NCI-H345 treated with DMSO at 0.1 percent for 48 hours (cell line): ENCODE measurements around the gene WNT3A.

Experiments
- DNase-seq: peaks from one replicate; lab custom pipeline; 2025; ENCODE audit not compliant: unreplicated experiment; lab: John Stamatoyannopoulos, UW

The WNT3A gene

DNA sequence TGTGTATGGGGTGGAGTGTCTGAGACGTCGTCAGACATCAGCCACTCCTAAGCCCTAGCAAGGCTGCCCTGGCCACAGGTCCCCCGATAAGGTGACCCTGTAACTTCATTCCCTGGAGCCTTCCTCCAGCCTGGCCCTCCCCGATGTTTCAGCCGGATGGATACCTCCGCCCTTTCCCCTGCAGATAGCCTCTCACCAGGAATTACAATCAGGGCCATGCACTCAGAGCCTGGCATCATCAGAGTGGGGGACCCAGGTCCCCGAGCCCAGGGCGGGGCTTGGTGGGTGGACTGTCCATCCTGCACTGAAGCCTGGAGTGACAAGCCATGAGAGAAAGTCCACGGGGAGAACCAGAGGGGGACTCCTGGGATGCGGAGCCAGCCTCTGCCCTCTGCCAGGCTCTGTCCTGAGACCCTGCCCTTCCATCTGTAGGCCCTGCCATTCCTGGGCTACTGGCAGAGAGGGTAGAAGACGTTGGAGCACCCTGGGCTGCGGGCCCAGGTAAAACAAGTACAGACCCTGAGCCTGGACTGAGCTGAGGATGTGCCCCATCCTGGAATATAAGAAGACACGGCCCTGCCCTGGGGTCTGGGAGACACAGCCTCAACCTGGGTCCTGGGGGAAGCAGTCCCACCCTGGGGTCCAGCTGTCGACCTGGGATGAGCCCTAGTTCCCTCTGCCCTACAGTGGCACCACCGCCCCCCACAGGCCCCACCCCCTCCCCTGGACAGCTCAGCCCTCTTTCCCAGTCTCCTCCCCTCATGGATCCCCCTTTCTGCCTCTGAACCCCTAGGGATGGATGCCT, 58.9 kb downstream of the WNT3A start:
- no peak for DNase-seq

DNA sequence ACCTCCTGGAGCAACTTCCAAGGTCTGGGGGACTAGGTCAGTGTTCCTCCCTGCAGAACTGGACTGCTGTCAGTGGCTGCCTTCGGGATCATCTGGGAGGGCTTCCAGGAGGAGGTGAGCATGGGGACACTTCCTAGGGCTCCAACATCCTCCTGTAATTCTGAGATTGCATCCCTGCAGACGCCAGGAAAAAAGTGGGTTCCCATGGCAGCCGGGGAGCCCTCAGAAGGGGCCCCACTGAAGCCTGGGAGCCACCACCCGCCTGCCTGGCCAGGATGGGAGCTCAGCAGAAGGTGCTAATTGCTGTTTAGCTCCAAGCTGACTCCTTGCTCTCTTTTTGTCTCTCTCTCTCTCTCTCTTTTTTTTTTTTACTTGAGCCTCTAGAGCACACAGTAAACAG, 59.6 kb downstream of the WNT3A start:
- DNase-seq, result no peak

DNA sequence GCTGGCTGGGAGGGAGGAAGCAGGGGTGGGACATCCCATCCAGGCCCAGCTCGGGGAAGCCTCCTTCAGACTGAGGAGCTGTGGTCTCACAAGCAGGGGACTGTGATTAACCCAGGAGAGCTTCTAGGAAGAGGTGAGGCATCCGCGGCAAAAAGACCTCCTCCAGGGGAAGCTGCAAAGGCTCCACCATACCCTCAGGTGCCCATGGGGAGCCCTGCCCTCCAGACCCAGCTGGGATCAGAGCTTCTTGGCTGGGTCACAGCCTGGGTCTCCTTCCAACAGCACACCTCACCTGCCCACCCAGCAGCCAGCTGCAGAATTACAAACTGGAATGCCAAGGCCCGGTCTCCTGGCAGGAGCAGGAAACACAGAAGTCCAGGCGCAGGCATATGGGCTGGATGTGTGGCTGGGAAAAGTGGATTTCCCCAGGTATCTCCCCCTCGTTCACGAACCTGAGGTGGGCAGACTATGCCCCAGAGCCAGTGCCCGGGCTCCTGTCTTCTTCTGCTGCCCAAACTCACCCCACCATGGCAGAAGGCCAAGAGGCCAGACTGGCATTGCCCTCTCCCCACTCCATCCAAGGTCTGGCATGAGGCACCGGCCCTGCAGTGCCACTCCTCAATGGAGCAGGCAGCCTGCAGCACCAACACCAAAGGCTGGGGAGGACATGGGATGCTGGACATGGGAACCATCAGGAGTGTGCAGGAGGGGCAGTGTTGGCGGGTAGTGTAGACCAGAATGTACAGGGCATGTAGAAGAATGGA, 60.3 kb downstream of the WNT3A start:
- DNase-seq, result no peak

DNA sequence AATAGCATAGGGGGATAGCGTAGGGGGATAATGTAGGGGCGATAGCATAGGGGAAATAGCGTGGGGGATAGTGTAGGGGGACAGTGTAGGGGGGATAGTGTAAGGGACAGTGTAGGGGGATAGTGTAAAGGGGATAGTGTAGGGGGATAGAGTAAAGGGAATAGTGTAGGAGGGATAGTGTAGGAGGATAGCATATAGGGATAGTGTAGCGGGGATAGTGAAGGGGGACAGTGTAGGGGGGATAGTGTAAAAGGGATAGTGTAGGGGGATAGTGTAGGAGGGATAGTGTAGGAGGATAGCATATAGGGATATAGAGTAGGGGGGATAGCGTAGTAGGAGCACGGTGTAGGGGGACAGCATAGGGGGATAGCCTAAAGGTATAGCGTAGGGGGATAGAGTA, 61.6 kb downstream of the WNT3A start:
- no peak for DNase-seq

DNA sequence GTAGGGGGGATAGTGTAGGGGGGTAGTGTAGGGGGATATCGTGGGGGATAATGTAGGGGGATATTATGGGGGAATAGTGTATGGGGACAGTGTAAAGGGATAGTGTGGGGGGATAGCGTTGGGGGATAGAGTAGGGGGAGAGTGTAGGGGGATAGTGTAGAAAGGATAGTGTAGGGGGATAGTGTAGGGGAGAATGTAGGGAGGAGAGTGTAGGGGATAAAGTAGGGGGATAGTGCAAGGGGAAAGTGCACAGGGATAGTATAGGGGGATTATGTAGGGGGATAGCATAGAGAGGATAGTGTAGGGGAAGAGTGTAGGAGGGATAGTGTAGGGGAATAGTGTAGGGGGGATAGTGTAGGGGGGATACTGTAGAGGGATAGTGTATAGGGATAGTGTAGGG, 63.4 kb downstream of the WNT3A start:
- no peak for DNase-seq

DNA sequence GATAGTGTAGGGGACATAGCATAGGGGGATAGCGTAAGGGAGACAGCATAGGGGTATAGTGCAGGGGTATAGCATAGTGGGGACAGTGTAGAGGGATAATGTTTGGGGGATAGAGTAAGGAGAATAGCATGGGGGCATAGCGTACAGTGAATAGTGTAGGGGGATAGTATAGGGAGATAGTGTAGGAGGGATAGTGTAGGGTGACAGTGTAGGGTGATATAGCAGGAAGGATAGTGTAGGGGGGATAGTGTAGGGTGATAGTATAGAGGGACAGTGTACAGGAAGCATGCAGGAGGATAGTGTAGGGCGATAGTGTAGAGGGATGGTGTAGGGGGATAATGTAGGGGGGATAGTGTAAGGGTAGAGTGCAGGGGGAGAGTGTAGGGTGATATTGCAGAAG, 64.1 kb downstream of the WNT3A start:
- DNase-seq, result no peak

DNA sequence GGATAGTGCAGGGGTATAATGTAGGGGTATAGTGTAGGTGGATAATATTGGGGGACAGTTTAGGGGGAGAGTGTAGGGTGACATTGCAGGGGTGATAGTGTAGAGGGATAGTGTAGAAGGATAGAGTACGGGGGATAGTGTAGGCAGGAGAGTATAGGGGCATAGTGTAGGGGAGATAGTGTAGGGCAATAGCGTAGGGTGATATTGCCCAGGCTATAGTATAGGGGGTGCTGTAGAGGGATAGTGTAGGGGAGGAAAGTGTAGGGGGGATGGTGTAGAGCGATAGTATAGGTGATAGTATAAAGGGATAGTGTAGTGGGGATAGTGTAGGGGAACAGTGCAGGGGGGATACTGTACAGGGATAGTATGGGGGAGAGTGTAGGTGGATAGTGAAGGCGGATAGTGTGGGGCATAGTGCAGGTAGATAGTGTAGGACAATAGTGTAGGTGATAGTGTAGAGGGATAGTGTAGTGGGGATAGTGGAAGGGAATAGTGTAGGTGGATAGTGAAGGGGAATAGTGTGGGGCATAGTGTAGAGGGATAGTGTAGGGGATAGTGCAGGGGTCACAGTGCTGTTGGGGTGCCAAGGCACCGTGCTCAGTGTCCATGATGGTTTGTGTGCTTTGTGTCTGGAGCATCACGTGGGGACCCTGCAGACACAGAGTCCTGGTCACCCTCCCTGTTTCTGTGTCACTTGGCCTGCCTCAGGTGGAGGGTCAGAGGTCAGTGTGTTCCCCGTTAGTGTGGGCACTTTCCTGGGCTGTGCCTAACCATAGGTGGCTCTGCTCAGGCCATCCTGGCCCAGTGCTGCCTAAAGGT, 65.2 kb downstream of the WNT3A start:
- no peak for DNase-seq

DNA sequence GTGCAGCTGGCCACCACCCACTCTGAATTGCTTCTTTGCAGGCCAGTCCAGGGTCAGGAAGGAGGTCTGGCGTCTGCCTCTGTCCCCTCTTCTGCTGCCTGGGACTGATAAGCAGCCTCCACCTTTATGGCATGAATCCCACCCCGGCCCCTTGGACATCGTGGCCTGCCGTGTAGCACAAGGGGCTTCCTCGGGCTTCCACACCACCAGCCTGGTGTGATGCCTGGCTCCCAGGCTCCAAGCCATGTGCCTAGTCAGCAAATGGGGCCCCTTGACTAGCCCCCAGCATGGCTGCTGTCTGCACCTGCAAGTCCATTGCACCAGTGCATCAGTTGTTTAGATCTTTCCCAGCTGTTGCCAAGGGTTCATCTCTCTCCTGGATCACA, 65.9 kb downstream of the WNT3A start:
- DNase-seq, result no peak

DNA sequence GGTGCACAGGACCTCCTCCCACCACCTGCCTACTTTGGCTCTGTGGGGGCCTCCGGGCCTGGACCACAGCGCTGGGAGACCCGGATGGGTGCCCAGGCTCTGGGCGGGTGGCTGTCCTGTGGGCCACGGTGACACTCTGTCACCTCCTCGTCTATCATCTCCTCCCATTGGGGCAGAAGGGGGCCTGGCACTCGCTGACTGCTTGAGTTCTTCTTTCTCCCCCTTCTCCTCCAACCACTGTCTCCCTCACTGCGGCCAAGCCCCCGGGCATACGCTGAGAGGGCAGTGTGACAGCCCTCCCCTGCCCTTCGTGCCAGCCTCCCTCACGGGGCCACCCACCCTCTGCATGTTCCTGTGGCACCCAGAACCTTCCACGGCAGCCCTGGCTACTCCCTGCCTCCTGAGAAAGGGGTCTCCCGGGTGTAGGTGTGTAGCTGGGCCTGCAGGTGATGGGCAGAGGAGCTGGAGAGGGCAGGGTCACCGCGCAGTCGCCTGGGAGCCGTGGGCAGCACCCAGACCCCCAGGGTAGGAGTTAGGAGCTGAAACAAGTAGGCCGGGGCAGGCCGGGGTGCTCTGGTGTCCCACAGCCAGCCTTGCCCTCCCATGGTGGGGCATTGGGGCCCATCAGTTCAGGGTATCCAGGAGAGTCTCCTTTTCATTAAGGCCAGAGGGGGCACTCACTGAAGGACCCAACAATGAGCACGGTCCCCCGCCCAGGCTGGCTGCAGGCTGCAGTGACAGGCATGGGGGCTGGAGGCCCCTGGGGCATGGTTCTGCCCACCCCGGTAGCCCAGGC, 66.5 kb downstream of the WNT3A start:
- DNase-seq, result no peak

DNA sequence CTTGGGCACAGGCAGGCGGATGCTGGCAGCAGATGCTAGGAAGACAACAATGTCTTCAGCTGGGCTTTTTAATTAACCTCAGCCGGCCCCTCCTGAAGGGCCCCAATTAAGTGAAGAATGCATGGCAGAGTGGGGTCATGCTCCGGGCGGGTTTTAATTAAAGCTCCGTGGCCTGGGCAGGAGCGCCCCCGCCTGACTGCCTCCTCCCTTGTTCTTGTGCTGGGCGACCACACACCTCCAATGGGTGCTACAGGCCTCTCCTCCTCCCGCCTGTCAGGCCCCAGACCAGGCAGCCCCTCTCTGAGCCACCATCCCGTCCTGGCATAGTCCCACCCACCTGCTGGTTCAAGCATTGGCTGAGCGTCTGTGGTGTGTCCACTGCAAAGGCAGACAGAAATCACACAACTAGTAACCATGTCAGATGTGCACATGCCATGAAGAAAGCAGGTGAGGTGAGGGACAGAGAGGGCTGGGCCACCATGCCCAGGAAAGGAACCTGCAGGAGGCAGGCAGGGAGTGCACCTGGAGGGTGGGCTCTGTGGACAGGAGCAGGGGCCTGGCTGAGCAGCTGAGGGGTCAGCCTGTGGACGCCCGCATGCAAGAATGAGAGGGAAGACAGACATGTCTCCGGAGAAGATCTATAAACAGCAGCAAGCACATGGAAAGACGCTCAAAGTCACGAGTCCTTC, 67.2 kb downstream of the WNT3A start:
- no peak for DNase-seq

DNA sequence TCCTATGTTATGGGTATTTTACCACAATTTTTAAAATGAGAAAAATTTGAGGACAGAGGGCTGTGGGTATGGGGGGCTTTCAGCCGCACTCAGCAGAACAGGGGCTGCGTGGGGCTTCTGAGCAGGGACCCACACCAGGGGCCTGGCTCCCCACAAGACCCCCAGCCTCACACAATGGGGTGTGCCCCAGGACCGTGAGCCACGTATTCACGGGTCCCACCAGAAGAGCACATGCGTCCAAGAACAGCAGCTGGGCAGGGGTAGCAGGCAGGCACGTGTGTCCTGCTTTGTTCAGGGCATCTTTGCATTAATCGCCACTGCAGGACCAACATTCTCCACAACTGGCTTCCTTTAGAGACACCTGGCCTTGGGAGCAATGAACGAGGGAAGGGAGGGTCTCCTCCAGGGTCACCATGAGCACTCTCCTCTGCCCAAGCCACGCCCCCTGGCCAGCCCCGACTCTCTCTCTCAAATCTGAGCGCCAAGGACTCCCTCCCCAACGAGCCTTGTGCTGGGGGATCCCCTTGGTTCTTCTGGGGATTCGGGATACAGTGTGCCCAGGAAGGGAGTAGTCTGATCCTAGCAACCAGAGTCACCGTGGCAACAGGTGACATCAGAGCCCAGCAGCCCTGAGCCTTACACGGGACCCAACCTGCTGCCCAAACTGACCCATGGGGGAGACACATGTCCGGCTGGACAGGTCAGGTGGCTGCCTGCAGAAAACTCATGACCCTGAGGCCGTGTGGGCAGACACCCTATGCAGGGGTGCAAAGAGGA, 68.3 kb downstream of the WNT3A start:
- no peak for DNase-seq

DNA sequence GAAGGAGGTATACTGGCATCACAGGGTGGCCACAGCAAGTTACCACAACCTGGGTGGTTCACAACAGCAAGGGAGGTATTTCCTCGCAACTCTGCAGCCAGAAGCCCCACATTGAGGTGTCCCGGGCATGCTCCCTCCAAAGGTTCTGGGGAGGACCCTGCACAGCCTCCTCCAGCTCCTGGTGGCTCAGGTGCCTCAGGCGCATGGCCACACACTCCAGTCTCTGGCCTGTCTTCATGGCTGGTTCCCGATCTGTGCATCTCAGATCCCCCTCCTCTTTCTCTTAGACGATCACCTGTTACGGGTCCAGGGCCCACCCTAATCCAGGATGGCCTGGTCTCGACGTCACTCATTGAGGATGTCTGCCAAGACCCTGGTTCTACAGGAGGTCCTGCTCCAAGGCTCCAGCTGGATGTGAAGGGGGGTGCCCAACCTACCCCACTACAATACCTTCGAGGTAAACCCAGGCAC, 69.0 kb downstream of the WNT3A start:
- DNase-seq, result no peak

DNA sequence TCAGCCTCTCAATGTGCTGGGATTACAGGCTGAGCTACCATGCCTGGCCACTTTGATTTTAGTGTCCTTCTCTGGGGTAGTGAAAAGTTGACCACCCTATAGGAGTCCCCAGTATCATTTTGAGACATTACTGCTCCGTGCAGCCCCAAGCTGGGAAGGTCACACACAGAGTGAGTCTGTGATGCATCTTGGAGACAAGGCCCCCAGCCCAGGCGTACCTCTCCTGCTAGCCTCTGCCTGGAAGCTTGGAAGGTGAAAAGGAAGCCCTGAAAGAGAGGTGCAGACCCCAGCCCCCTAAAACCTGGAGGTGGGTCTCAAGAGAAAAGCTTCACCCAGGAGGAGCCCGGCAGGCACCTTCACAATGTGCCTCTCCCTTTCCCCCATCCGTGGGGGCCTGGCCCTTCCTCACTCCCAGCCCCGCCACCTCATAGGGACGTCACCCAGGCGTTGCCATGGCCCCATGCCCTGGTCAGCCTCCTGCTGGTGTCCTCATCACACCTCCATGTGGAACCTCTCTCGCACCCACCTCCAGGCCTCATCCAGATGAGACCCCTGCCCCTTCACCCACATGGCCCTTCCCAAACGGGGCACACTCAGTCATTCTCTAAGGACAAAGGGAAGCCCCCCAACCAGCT, 70.1 kb downstream of the WNT3A start:
- DNase-seq, result no peak

DNA sequence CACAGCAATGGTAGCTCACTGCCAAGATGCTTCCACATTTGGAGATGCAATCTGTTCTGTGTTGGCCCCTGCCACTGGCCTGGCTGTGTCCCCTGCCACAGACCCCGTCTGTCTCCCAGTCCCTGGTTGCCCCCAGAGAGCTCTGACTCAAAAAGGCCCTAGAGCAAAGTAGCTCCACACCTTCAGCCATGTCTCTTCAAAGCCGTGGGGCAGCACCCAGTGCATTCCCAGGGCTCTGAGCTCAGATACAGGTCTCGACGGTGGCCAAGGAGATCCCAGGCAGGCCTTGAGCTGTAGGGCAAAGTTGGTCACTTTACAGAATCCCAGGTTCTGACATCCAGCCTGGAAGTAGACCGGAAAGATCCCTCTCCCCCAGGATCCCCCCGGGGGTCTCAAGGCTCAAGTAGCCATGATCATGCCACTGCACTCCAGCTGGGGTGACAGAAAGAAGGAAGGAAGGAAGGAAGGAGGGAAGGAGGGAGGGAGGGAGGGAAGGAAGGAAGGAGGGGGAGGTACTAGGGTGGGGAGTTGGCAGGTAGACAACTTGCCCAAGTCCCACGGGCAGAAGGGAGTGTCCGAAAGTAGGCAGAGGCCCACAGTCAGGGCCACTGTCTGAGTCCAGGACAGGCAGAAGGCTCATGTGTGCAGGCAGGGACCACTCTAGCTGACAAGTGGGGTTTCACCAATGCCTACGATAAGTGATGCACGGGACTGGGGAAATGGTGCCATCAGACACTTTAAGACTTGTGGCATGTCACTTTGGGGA, 71.0 kb downstream of the WNT3A start:
- no peak for DNase-seq

DNA sequence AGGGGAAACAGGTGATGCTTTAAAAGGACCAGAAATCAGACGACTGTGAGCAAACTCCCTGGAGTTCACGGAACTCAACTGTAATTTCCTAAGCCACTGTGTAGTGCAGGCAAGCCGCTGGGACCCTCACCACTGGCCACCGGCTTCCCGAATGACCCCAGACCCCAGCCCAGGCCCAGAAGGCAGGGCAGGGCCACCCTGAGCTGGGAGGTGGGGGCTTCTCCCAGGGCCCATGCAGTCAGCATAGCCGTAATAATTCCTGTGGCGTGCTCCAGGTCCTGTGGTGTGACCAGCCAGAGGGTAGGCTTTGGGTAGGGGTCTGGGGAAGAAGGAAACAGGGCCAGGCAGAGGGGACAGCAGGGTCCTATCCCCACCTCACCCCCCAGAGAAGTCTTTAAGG, 72.2 kb downstream of the WNT3A start:
- DNase-seq, result no peak

DNA sequence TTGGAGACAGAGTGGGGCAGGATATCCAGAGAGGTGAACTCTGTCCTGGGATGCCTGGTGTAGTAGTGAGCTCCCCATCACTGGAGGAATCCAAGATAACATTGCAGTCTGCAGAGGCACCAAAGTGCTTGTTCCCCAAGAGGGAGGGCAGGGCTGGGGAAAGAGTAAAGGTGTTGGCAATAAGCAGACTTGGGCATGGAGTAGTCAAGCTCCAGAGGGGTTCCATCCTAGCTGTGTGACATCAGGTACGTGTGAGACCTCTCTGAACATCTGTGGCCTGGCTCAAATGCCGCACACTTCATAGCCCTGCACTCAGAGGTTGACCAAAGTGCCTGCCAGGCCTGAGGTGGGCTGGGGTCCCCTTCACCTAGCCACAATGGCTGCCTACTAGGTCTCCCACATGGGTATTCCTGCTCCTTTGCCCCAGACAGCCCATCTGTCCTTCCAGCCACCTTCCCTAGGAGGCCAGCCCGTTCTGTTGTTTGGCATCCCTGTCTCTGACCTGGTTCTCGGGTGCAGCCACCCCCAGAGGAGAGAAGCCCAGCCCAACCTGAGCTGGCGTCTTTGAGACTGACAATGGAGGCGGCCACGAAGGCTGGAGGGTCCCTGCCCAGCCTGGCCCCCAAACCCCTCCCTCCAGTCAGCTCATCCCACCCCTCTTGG, 72.9 kb downstream of the WNT3A start:
- no peak for DNase-seq

DNA sequence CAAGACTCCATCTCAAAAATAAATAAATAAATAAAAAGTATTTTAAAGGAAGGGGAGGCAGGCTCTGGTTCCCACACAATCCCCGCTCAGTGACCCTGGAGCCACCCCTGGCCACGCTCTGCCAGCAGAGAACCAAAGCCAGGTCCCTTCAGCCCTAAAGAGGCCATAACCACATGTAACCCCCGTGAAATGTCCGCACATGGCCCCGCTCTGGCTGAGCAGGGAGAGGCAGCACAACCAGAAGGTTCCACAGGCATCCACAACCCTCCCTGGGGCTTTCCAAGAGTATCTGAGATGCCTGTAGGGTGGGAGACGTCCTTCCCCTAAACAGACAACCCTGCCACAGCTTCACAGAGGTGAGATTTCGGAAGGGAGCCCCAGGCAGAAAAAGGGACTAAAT, 74.3 kb downstream of the WNT3A start:
- no peak for DNase-seq
